Activated CD4-positive, alpha-beta T cell treated with anti-CD3 and anti-CD28 coated beads for 24 hours (primary cell): Measurements from ENCODE around the gene FAM53B.
"Not testable (repeated sequence)": the region's sequence is repeated elsewhere in the genome, so short reads cannot be mapped to it uniquely, and the experiment has no call there.

ENCODE experiments used
- DNase-seq, 2 donors: peaks; one replicate each; pipeline ENCODE4 v3.0.0-alpha.2; 2020; ENCODE audit warnings: low read depth in 2 of 2

Gene FAM53B

GRCh38 chr10:124610851-124611250 is 133.3 kb downstream of the FAM53B start:
- DNase-seq, result not testable (repeated sequence)

GRCh38 chr10:124610186-124610585 is 134.0 kb downstream of the FAM53B start:
- not testable (repeated sequence) for DNase-seq

GRCh38 chr10:124609698-124610097 is 134.5 kb downstream of the FAM53B start:
- DNase-seq, result no peak

- DNase-seq, result no peak
Observed at GRCh38 chr10:124608093-124608721, 136.0 kb downstream of the FAM53B start.

GRCh38 chr10:124607693-124608092 is 136.5 kb downstream of the FAM53B start:
- no peak for DNase-seq

- no peak for DNase-seq
Observed at GRCh38 chr10:124606822-124607221, 137.4 kb downstream of the FAM53B start.

GRCh38 chr10:124605856-124606812 is 138.0 kb downstream of the FAM53B start:
- no peak for DNase-seq

- no peak for DNase-seq
Observed at GRCh38 chr10:124605481-124605855, 138.7 kb downstream of the FAM53B start.

GRCh38 chr10:124605001-124605370 is 139.2 kb downstream of the FAM53B start:
- no peak for DNase-seq

GRCh38 chr10:124604214-124605000 is 139.8 kb downstream of the FAM53B start:
- no peak for DNase-seq

- DNase-seq, result no peak
Observed at GRCh38 chr10:124603376-124604213, 140.6 kb downstream of the FAM53B start.

- no peak for DNase-seq
Observed at GRCh38 chr10:124602646-124603365, 141.4 kb downstream of the FAM53B start.

GRCh38 chr10:124602121-124602561 is 142.0 kb downstream of the FAM53B start:
- DNase-seq, result no peak

- no peak for DNase-seq
Observed at GRCh38 chr10:124601431-124602120, 142.6 kb downstream of the FAM53B start.

- DNase-seq, result no peak
Observed at GRCh38 chr10:124601016-124601415, 143.2 kb downstream of the FAM53B start.

- DNase-seq, result no peak
Observed at GRCh38 chr10:124600051-124600880, 143.9 kb downstream of the FAM53B start.

- no peak for DNase-seq
Observed at GRCh38 chr10:124599588-124600050, 144.6 kb downstream of the FAM53B start.

- no peak for DNase-seq
Observed at GRCh38 chr10:124598773-124599587, 145.2 kb downstream of the FAM53B start.
